ENCODE measurements around the gene DDX41. TPM values are rescaled to one million over a fixed set of nuclear protein-coding genes. Genes with fewer than 3 reads are reported as not detected.

The DDX41 gene
- total and polyA plus RNA-seq, 2 donors = 71.3 to 78.0 TPM

DNA sequence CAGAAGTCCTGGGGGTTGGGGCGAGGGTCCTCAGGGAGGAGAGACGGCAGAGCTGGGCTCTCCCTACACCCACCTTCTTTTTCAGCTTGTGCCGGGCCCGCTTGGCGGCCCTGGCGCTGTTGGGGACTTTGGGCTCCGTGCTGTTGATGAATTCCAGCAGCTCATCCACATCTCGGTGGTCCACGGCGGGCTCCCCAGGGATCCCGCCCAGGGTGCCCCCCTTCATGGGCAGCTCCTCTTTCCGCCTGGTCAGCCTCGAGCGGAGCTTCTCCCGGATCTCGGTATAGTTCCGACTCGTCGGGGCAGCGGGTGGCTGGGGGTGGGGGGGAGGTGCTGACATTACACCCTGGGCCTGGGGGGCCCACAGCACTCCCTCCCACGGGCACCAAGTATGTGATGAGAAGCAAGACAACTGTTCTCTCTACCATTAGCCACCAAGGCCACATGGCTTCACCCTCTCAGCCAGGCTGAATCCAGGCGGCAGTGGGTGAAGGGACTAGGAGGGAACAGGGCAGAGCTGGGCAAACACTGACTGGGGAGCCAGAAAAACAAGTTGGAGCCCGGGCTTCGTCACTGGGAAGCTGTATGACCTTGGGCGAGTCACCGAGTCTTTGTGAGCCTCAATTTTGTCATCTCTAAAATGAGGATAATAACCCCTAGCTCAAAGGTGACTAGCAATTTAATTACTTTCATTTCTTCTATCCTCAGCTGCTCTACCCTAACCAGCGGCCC, 14.6 kb upstream of the DDX41 start:
- H3K27ac ChIP-seq (ENCODE audit: low read depth in 1 of 2, low read length in 1 of 2) = no peak overlapping the region
- H3K4me3 ChIP-seq (ENCODE audit: low read length in 2 of 2) = no peak overlapping the region
- no peaks in the 10 kb centered on the region for H3K27me3 ChIP-seq (ENCODE audit: control insufficient read depth in 2 of 2, insufficient read depth in 1 of 2, low read length in 1 of 2)
- no peak for DNase-seq (ENCODE audit: low read depth in 6 of 9, low spot score in 9 of 9)
- WGBS = 96% methylated on average over 27 of the region's 27 CpGs
- peaks cover 83 to 84% of the 10 kb centered on the region in 2 donors for H3K36me3 ChIP-seq (ENCODE audit: control insufficient read depth in 2 of 2, insufficient read depth in 2 of 2, low read length in 1 of 2)
- H3K4me1 ChIP-seq (ENCODE audit: control insufficient read depth in 2 of 2, insufficient read depth in 2 of 2, low read length in 2 of 2) = no peaks in the 10 kb centered on the region
- no peaks in the 10 kb centered on the region for H3K9me3 ChIP-seq (ENCODE audit: control insufficient read depth in 2 of 2, insufficient read depth in 1 of 2, low read length in 1 of 2)

DNA sequence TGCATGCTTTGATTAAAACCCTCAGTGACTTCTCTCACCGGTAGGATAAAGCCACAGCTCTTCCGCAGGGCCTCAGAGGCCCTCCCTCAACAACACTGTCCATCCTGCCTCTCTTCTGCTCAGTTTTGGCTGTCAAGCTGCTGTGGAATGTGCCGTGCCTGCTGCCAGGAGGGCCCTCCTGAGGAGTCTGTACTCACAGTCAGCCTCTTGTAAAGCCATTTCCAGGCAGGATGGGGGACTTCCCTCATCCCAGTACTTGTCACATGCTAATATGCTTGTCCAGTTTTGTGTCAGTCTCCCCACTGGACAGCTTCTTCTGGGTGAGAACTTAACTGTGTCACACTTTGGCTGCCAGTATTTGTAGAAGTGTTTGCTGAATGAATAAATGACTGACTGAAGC, 13.9 kb upstream of the DDX41 start:
- no peaks in the 10 kb centered on the region for H3K27me3 ChIP-seq (ENCODE audit: control insufficient read depth in 2 of 2, insufficient read depth in 1 of 2, low read length in 1 of 2)
- 96% methylated on average over 3 of the region's 3 CpGs for WGBS
- H3K4me3 ChIP-seq (ENCODE audit: low read length in 2 of 2) = no peak overlapping the region
- no peaks in the 10 kb centered on the region for H3K4me1 ChIP-seq (ENCODE audit: control insufficient read depth in 2 of 2, insufficient read depth in 2 of 2, low read length in 2 of 2)
- H3K27ac ChIP-seq (ENCODE audit: low read depth in 1 of 2, low read length in 1 of 2) = no peak overlapping the region
- DNase-seq (ENCODE audit: low read depth in 6 of 9, low spot score in 9 of 9) = no peak
- H3K36me3 ChIP-seq (ENCODE audit: control insufficient read depth in 2 of 2, insufficient read depth in 2 of 2, low read length in 1 of 2) = peaks cover 84 to 85% of the 10 kb centered on the region in 2 donors
- no peaks in the 10 kb centered on the region for H3K9me3 ChIP-seq (ENCODE audit: control insufficient read depth in 2 of 2, insufficient read depth in 1 of 2, low read length in 1 of 2)

DNA sequence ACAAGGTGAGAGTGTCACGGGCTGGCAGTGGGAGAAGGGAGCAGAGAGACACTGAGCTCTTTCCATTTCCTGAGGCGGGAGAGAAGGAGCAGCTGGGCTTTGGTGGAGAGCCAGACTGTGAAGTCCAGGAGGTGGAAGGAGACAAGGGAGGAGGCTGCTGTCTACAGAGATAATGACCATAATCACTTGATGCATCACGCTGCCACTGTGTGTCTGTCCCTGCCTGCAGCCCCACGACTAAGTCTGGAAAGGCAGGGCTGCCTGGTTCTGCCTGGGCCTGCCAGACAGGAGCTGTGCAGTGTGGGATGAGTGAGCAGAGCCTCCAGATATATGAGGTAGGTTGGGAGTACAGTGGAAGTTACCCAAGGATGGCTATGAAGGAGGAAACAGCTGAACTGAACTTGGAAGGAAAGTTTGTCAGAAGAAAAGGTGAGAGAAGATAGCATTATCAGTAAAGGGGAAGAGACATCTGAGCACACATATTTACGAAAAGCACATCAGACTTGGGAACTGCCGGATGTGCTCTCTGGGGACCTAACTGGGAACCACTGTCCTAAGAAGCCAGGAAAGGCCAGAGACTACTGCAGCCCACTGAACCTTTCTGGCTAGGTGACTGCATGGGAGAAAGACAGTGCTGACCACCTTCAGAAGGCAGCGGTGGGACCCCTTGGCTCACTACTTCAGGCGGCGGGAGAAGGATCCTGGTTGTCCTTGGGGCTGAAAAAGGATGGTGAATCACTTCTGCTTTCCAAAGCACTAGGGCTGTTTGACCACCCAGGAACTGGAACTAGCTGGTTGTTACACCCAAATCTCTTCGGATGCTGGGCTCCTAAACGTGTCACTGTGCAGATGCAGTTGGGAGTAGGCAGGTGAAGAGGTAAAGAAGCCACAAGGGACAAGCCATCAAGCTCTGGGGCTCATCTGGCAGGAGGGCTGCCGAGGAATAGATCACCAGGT, 12.8 kb upstream of the DDX41 start:
- H3K27ac ChIP-seq (ENCODE audit: low read depth in 1 of 2, low read length in 1 of 2) = no peak overlapping the region
- WGBS = 95% methylated on average over 12 of the region's 12 CpGs
- no peak overlapping the region for H3K4me3 ChIP-seq (ENCODE audit: low read length in 2 of 2)
- no peak for DNase-seq (ENCODE audit: low read depth in 6 of 9, low spot score in 9 of 9)
- no peaks in the 10 kb centered on the region for H3K4me1 ChIP-seq (ENCODE audit: control insufficient read depth in 2 of 2, insufficient read depth in 2 of 2, low read length in 2 of 2)
- H3K27me3 ChIP-seq (ENCODE audit: control insufficient read depth in 2 of 2, insufficient read depth in 1 of 2, low read length in 1 of 2) = no peaks in the 10 kb centered on the region
- H3K36me3 ChIP-seq (ENCODE audit: control insufficient read depth in 2 of 2, insufficient read depth in 2 of 2, low read length in 1 of 2) = peaks cover 88 to 90% of the 10 kb centered on the region in 2 donors
- H3K9me3 ChIP-seq (ENCODE audit: control insufficient read depth in 2 of 2, insufficient read depth in 1 of 2, low read length in 1 of 2) = no peaks in the 10 kb centered on the region

DNA sequence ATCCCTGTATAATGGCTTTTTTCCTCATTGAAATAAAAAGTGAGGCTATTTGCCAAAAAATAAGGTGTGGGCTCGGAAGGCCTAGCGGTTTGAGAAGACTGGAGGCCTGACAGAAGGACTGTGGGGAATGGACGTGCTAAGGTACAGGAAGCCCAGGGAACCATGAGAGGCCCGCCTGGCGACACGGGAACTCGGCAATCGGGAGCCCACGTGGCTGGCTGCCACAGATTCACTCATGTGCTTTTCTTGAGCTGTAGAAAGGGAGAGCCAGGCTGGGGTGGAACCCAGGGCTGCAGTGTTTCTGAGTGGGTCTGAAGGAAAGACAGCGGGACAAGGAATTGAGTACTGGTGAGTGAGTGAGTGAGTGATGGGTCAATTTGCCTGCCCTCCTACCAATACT, 11.9 kb upstream of the DDX41 start:
- Histone ChIP-seq H3K36me3 (ENCODE audit: control insufficient read depth in 2 of 2, insufficient read depth in 2 of 2, low read length in 1 of 2) (peaks cover 91% of the 10 kb centered on the region in 2 donors), H3K9me3 (ENCODE audit: control insufficient read depth in 2 of 2, insufficient read depth in 1 of 2, low read length in 1 of 2) (no peaks in the 10 kb centered on the region), H3K27me3 (ENCODE audit: control insufficient read depth in 2 of 2, insufficient read depth in 1 of 2, low read length in 1 of 2) (no peaks in the 10 kb centered on the region), H3K4me3 (ENCODE audit: low read length in 2 of 2) (no peak overlapping the region), H3K27ac (ENCODE audit: low read depth in 1 of 2, low read length in 1 of 2) (no peak overlapping the region), H3K4me1 (ENCODE audit: control insufficient read depth in 2 of 2, insufficient read depth in 2 of 2, low read length in 2 of 2) (no peaks in the 10 kb centered on the region)
- no peak for DNase-seq (ENCODE audit: low read depth in 6 of 9, low spot score in 9 of 9)
- 98% methylated on average over 10 of the region's 10 CpGs for WGBS

DNA sequence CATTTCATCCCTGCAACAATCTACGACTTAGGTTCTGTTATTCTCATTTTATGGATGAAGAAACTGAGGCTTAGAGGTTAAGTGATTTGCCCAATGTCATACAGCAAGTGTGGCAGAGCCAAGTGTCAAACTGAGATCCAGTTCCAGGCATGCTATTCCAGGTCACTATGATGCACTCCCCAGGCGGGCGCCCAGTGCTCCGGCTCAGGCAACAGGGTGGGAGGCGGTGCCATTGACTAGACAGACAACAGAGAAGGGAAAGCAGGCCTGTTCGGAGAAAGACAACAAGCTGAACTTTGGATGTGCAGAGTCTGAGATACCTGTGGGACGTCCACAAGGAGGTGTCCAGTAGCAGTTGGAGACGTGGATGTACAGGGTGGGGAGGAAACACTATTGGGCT, 10.8 kb upstream of the DDX41 start:
- WGBS = 96% methylated on average over 8 of the region's 8 CpGs
- DNase-seq (ENCODE audit: low read depth in 6 of 9, low spot score in 9 of 9) = no peak
- Histone ChIP-seq H3K27ac (ENCODE audit: low read depth in 1 of 2, low read length in 1 of 2) (no peak overlapping the region), H3K4me1 (ENCODE audit: control insufficient read depth in 2 of 2, insufficient read depth in 2 of 2, low read length in 2 of 2) (no peaks in the 10 kb centered on the region), H3K9me3 (ENCODE audit: control insufficient read depth in 2 of 2, insufficient read depth in 1 of 2, low read length in 1 of 2) (no peaks in the 10 kb centered on the region), H3K27me3 (ENCODE audit: control insufficient read depth in 2 of 2, insufficient read depth in 1 of 2, low read length in 1 of 2) (no peaks in the 10 kb centered on the region), H3K4me3 (ENCODE audit: low read length in 2 of 2) (no peak overlapping the region), H3K36me3 (ENCODE audit: control insufficient read depth in 2 of 2, insufficient read depth in 2 of 2, low read length in 1 of 2) (peaks cover 87 to 90% of the 10 kb centered on the region in 2 donors)

DNA sequence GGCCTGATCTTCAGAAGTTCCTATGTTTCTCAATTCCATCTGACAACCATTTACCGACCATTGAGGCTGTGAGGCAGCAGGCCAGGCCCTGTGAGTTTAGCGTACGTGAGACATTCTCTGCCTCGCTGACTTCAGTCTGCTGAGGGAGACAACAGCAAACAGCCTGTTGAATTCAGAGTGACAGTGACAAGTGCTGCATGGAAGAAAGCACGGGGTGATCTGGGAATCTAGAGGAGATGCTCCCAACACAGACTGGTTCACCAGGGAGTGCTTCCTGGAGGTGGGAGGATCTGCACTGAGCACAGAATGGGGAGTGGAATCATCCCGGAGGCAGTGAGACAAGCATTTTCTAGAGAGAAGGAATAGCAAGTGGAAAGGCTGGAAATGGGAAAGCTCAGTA, 10.0 kb upstream of the DDX41 start:
- Histone ChIP-seq H3K9me3 (ENCODE audit: control insufficient read depth in 2 of 2, insufficient read depth in 1 of 2, low read length in 1 of 2) (no peaks in the 10 kb centered on the region), H3K4me1 (ENCODE audit: control insufficient read depth in 2 of 2, insufficient read depth in 2 of 2, low read length in 2 of 2) (no peaks in the 10 kb centered on the region), H3K27me3 (ENCODE audit: control insufficient read depth in 2 of 2, insufficient read depth in 1 of 2, low read length in 1 of 2) (no peaks in the 10 kb centered on the region), H3K27ac (ENCODE audit: low read depth in 1 of 2, low read length in 1 of 2) (no peak overlapping the region), H3K36me3 (ENCODE audit: control insufficient read depth in 2 of 2, insufficient read depth in 2 of 2, low read length in 1 of 2) (peaks cover 83 to 86% of the 10 kb centered on the region in 2 donors), H3K4me3 (ENCODE audit: low read length in 2 of 2) (no peak overlapping the region)
- no peak for DNase-seq (ENCODE audit: low read depth in 6 of 9, low spot score in 9 of 9)
- 99% methylated on average over 6 of the region's 6 CpGs for WGBS

DNA sequence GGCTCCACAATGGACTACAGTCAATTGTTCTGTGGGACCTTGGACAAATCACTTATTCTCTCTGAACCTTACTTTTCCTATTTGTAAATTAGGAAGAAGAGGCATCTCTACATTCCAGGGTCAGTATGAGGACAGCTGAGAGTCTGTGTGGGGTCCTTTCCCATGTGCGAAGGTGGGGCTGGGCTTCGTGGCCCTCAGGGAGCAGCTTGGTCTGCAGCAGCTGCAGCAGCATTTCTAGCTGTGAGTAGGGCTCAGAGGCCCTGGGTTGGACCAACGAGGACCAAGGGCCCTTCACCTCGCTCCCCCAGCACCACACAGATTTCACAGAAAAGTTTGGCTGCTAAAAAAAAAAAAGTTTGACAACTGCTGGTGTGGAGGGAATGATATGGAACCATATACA, 9.4 kb upstream of the DDX41 start:
- H3K4me1 ChIP-seq (ENCODE audit: control insufficient read depth in 2 of 2, insufficient read depth in 2 of 2, low read length in 2 of 2) = no peaks in the 10 kb centered on the region
- no peaks in the 10 kb centered on the region for H3K9me3 ChIP-seq (ENCODE audit: control insufficient read depth in 2 of 2, insufficient read depth in 1 of 2, low read length in 1 of 2)
- peaks cover 83 to 86% of the 10 kb centered on the region in 2 donors for H3K36me3 ChIP-seq (ENCODE audit: control insufficient read depth in 2 of 2, insufficient read depth in 2 of 2, low read length in 1 of 2)
- no peak for DNase-seq (ENCODE audit: low read depth in 6 of 9, low spot score in 9 of 9)
- 99% methylated on average over 4 of the region's 4 CpGs for WGBS
- no peak overlapping the region for H3K27ac ChIP-seq (ENCODE audit: low read depth in 1 of 2, low read length in 1 of 2)
- H3K4me3 ChIP-seq (ENCODE audit: low read length in 2 of 2) = no peak overlapping the region
- H3K27me3 ChIP-seq (ENCODE audit: control insufficient read depth in 2 of 2, insufficient read depth in 1 of 2, low read length in 1 of 2) = no peaks in the 10 kb centered on the region

DNA sequence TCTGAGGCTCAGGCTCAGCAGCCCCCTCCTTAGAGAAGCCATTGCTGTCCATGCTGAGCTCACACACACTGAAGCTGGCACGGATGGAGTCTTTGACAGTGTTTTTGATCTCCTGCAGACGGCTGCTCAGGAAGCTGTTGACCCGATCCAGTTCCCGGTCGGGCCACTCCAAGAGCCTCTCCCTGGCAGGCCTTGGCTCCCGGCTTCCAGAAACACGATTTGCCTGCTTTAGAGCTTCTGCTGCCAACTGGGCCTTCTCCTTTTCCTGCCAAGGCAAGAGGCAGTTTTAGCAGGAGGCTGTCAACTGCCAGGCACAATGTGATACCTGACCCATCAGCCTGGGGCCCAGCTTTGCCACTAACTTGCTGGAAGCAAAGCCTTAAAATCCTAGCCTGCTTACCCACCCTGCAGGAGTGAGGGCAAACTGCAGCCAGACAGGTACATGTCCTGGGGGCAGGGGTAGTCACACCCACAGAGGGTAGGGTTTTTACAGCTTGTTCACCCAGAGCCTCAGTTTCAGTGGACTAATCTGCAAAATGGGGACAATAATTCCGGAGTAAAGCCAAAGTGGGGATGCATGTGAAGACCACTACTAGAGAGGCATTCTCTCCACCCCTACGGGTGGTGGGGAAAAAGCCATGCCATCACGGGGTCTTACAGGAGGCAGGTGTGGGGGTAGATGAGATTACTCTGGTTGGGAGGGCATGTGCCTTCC, 8.3 kb upstream of the DDX41 start:
- Histone ChIP-seq H3K4me3 (ENCODE audit: low read length in 2 of 2) (no peak overlapping the region), H3K9me3 (ENCODE audit: control insufficient read depth in 2 of 2, insufficient read depth in 1 of 2, low read length in 1 of 2) (no peaks in the 10 kb centered on the region), H3K36me3 (ENCODE audit: control insufficient read depth in 2 of 2, insufficient read depth in 2 of 2, low read length in 1 of 2) (peaks cover 84 to 86% of the 10 kb centered on the region in 2 donors), H3K27ac (ENCODE audit: low read depth in 1 of 2, low read length in 1 of 2) (no peak overlapping the region), H3K27me3 (ENCODE audit: control insufficient read depth in 2 of 2, insufficient read depth in 1 of 2, low read length in 1 of 2) (no peaks in the 10 kb centered on the region), H3K4me1 (ENCODE audit: control insufficient read depth in 2 of 2, insufficient read depth in 2 of 2, low read length in 2 of 2) (no peaks in the 10 kb centered on the region)
- WGBS = 96% methylated on average over 10 of the region's 10 CpGs
- DNase-seq (ENCODE audit: low read depth in 6 of 9, low spot score in 9 of 9) = no peak

DNA sequence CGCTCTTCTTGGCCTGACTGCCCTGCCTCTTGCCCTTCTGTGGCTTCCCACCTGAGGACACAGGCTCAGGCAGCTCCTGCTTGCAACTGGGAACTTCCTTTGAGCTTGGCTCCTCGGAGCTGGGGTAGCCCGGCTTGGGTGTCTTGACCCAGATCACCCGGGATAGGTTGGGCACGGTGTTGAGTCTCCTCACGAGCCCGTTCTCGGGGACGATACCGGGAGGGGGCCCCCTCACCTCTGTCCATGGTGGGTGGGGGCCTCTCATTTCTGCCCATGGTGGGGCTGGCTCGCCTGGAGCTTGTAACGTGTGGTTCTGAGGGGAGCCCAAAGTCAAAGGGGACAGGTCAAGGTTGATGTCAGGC, 7.8 kb upstream of the DDX41 start:
- Histone ChIP-seq H3K4me1 (ENCODE audit: control insufficient read depth in 2 of 2, insufficient read depth in 2 of 2, low read length in 2 of 2) (no peaks in the 10 kb centered on the region), H3K9me3 (ENCODE audit: control insufficient read depth in 2 of 2, insufficient read depth in 1 of 2, low read length in 1 of 2) (no peaks in the 10 kb centered on the region), H3K36me3 (ENCODE audit: control insufficient read depth in 2 of 2, insufficient read depth in 2 of 2, low read length in 1 of 2) (peaks cover 86 to 87% of the 10 kb centered on the region in 2 donors), H3K4me3 (ENCODE audit: low read length in 2 of 2) (no peak overlapping the region), H3K27me3 (ENCODE audit: control insufficient read depth in 2 of 2, insufficient read depth in 1 of 2, low read length in 1 of 2) (no peaks in the 10 kb centered on the region), H3K27ac (ENCODE audit: low read depth in 1 of 2, low read length in 1 of 2) (no peak overlapping the region)
- 98% methylated on average over 12 of the region's 12 CpGs for WGBS
- no peak for DNase-seq (ENCODE audit: low read depth in 6 of 9, low spot score in 9 of 9)
